Stimulated activated memory B cell treated with anti-CD40 and anti-IgM and Interleukin-4, amounts not matched to agents 10 μg/mL and 1 μg/mL and 100 μg/mL, for 72 hours (primary cell): ENCODE results near the gene TGIF1.

ENCODE experiments used
- ATAC-seq: fragments of 150-1000 bp; cut with Tn5 transposase; 2 replicates; pipeline ENCODE4 v1.10.0; 2021
- H3K27ac Mint-ChIP-seq: one replicate; pipeline ENCODE4 v1.8.0; 2022; ENCODE audit warnings: mild to moderate bottlenecking, mixed read lengths
- H3K27me3 Mint-ChIP-seq: one replicate; pipeline ENCODE4 v1.8.0; 2022; ENCODE audit warnings: mixed read lengths
- H3K36me3 Mint-ChIP-seq: one replicate; pipeline ENCODE4 v1.8.0; 2022; ENCODE audit warnings: mixed read lengths
- H3K4me1 Mint-ChIP-seq: one replicate; pipeline ENCODE4 v1.8.0; 2022; ENCODE audit warnings: mixed read lengths
- H3K4me3 Mint-ChIP-seq: one replicate; pipeline ENCODE4 v1.8.0; 2022; ENCODE audit warnings: mild to moderate bottlenecking, moderate library complexity, mixed read lengths
- H3K9me3 Mint-ChIP-seq: one replicate; pipeline ENCODE4 v1.8.0; 2022; ENCODE audit warnings: mixed read lengths

Gene TGIF1

GRCh38 chr18:3448838-3449511 lies 997 bp upstream of the TGIF1 start:
- ATAC-seq, result peak; percentile 71
- Mint-ChIP-seq H3K4me3 (peak overlapping the region; percentile 92), H3K9me3 (no peaks in the 10 kb centered on the region), H3K27ac (peak overlapping the region; percentile 99), H3K27me3 (no peaks in the 10 kb centered on the region), H3K4me1 (peaks cover 24% of the 10 kb centered on the region), H3K36me3 (no peaks in the 10 kb centered on the region)

- Mint-ChIP-seq H3K27me3 (no peaks in the 10 kb centered on the region), H3K27ac (peak overlapping the region; percentile 99), H3K36me3 (no peaks in the 10 kb centered on the region), H3K4me3 (peak overlapping the region; percentile 92), H3K9me3 (no peaks in the 10 kb centered on the region), H3K4me1 (peaks cover 25% of the 10 kb centered on the region)
- ATAC-seq, result peak; percentile 44
These were observed 410 bp upstream of the TGIF1 start for GRCh38 chr18:3449512-3450011.

- H3K36me3 Mint-ChIP-seq, result no peaks in the 10 kb centered on the region
- peaks cover 30% of the 10 kb centered on the region for H3K4me1 Mint-ChIP-seq
- peak overlapping the region; percentile 92 for H3K4me3 Mint-ChIP-seq
These were observed 819 bp downstream of the TGIF1 start for GRCh38 chr18:3450799-3451182.

GRCh38 chr18:3451183-3451988 lies 1.4 kb downstream of the TGIF1 start:
- Mint-ChIP-seq H3K27me3 (no peaks in the 10 kb centered on the region), H3K4me1 (peaks cover 30% of the 10 kb centered on the region), H3K27ac (peak overlapping the region; percentile 99), H3K9me3 (no peaks in the 10 kb centered on the region), H3K36me3 (peaks cover 4% of the 10 kb centered on the region), H3K4me3 (peak overlapping the region; percentile 92)
- ATAC-seq, result peak; percentile 32

More at GRCh38 chr18:3450799-3451182, 819 bp downstream of the TGIF1 start:
- H3K27ac Mint-ChIP-seq, result peak overlapping the region; percentile 99
- no peaks in the 10 kb centered on the region for H3K27me3 Mint-ChIP-seq
- H3K9me3 Mint-ChIP-seq, result no peaks in the 10 kb centered on the region
- no peak for ATAC-seq

GRCh38 chr18:3451989-3452749 lies 2.2 kb downstream of the TGIF1 start:
- peaks cover 12% of the 10 kb centered on the region for H3K36me3 Mint-ChIP-seq
- no peak for ATAC-seq
- H3K9me3 Mint-ChIP-seq, result no peaks in the 10 kb centered on the region
- H3K27me3 Mint-ChIP-seq, result no peaks in the 10 kb centered on the region
- H3K27ac Mint-ChIP-seq, result peak overlapping the region; percentile 99
- H3K4me3 Mint-ChIP-seq, result peak overlapping the region; percentile 92
- H3K4me1 Mint-ChIP-seq, result peaks cover 30% of the 10 kb centered on the region

GRCh38 chr18:3452750-3453539 lies 3.0 kb downstream of the TGIF1 start:
- H3K9me3 Mint-ChIP-seq, result no peaks in the 10 kb centered on the region
- H3K27ac Mint-ChIP-seq, result peak overlapping the region; percentile 99
- no peak for ATAC-seq
- peaks cover 31% of the 10 kb centered on the region for H3K4me1 Mint-ChIP-seq
- H3K36me3 Mint-ChIP-seq, result peaks cover 20% of the 10 kb centered on the region
- H3K27me3 Mint-ChIP-seq, result no peaks in the 10 kb centered on the region
- H3K4me3 Mint-ChIP-seq, result peak overlapping the region; percentile 92

- ATAC-seq, result peak; percentile 22
- Mint-ChIP-seq H3K27ac (peak overlapping the region; percentile 99), H3K27me3 (no peaks in the 10 kb centered on the region), H3K9me3 (no peaks in the 10 kb centered on the region), H3K4me1 (peaks cover 37% of the 10 kb centered on the region), H3K36me3 (peaks cover 28% of the 10 kb centered on the region), H3K4me3 (peak overlapping the region; percentile 92)
These were observed 3.8 kb downstream of the TGIF1 start for GRCh38 chr18:3453540-3454364.

GRCh38 chr18:3454365-3455089 lies 4.6 kb downstream of the TGIF1 start:
- H3K4me1 Mint-ChIP-seq, result peaks cover 42% of the 10 kb centered on the region
- H3K4me3 Mint-ChIP-seq, result peak overlapping the region; percentile 92
- H3K27me3 Mint-ChIP-seq, result no peaks in the 10 kb centered on the region
- peak overlapping the region; percentile 99 for H3K27ac Mint-ChIP-seq
- no peak for ATAC-seq
- H3K36me3 Mint-ChIP-seq, result peaks cover 35% of the 10 kb centered on the region
- H3K9me3 Mint-ChIP-seq, result no peaks in the 10 kb centered on the region

- Mint-ChIP-seq H3K27ac (peak overlapping the region; percentile 99), H3K4me1 (peaks cover 44% of the 10 kb centered on the region), H3K27me3 (no peaks in the 10 kb centered on the region), H3K9me3 (no peaks in the 10 kb centered on the region), H3K4me3 (no peak overlapping the region), H3K36me3 (peaks cover 37% of the 10 kb centered on the region)
- no peak for ATAC-seq
These were observed 5.2 kb downstream of the TGIF1 start for GRCh38 chr18:3455090-3455635.

- no peak overlapping the region for H3K27ac Mint-ChIP-seq
- H3K4me1 Mint-ChIP-seq, result peaks cover 44% of the 10 kb centered on the region
- peaks cover 44% of the 10 kb centered on the region for H3K36me3 Mint-ChIP-seq
- H3K27me3 Mint-ChIP-seq, result no peaks in the 10 kb centered on the region
- no peak for ATAC-seq
- no peaks in the 10 kb centered on the region for H3K9me3 Mint-ChIP-seq
- no peak overlapping the region for H3K4me3 Mint-ChIP-seq
These were observed 6.1 kb downstream of the TGIF1 start for GRCh38 chr18:3455907-3456685.

- no peaks in the 10 kb centered on the region for H3K9me3 Mint-ChIP-seq
- H3K36me3 Mint-ChIP-seq, result peaks cover 47% of the 10 kb centered on the region
- H3K27me3 Mint-ChIP-seq, result no peaks in the 10 kb centered on the region
- H3K27ac Mint-ChIP-seq, result peak overlapping the region; percentile 14
- no peak overlapping the region for H3K4me3 Mint-ChIP-seq
- H3K4me1 Mint-ChIP-seq, result peaks cover 44% of the 10 kb centered on the region
- no peak for ATAC-seq
These were observed 6.7 kb downstream of the TGIF1 start for GRCh38 chr18:3456686-3457069.

GRCh38 chr18:3457261-3457724 lies 7.3 kb downstream of the TGIF1 start:
- Mint-ChIP-seq H3K36me3 (peaks cover 54% of the 10 kb centered on the region), H3K9me3 (peaks cover 3% of the 10 kb centered on the region), H3K4me3 (no peak overlapping the region), H3K27ac (peak overlapping the region; percentile 14), H3K27me3 (no peaks in the 10 kb centered on the region), H3K4me1 (peaks cover 43% of the 10 kb centered on the region)
- ATAC-seq, result no peak
